ENCODE results near the gene COG5.

The COG5 gene

DNA sequence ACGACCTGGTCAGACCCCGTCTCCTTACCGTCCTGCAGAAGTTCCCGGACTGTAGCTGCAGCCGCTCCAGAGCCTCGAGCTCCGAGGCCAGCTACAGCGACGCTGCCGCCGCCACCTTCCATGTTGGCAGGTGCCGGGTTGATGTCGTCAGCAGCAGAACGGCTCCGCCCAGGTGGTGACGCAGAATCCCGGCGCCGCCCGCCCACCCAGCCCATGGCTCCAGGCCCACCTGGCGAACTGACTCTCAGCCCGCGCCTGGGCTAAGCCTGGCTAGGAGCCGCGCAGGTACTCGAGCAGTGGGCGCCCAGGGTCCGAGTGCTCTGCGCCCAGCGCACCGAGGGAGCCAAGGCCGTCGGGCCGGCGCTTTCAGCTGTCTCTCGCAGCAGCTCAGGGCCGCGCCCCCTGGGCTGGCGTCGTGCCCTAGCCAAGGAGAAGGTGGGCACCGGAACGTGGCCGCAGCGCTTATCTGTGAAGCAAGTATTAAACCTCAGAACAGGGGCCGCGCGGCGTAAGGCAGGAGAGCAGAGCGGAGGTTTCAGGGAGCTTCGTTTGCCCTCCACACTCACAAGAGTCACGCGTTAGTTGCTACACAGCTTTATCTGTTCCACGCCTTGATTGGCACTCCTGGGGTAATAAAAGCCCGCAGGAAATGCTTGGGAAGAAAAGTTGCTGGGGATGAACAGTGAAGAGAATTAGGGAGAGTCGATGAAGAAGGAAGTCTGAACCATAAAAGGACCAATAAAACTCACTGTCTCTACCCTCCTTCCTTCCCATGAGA is at the start of gene COG5, which contains the start of gene DUS4L:
COG5 (minus strand) TSS at position 146 of the 778 bp plus-strand sequence; CDS start at position 122, 24 bp downstream.
DUS4L (plus strand) TSS at position 197 of the 778 bp plus-strand sequence. CDS start 3,100 bp downstream, outside the sequence.
- peak; percentile 72 for DNase-seq (ENCODE audit: low read depth, low spot score)

DNA sequence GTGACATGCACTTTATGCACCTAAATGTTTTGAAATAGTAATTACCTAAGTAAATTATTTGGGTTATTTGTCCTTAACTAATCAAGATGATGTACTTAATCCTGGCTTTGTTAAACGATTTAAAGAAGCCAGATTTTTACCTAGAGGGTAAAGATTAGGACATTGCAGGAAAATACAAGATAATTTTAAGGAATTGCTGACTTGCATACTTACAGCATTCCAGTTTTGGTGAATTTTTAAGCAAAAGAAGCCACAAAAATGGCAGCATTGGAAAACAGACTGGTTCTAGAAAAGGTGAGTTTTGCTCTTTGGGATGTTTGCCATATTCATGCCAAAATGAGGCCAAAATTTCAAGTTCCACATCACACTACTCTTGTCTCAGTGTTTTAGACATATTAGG is 49.7 kb upstream of the COG5 start:
- DNase-seq (ENCODE audit: low read depth, low spot score): no peak

DNA sequence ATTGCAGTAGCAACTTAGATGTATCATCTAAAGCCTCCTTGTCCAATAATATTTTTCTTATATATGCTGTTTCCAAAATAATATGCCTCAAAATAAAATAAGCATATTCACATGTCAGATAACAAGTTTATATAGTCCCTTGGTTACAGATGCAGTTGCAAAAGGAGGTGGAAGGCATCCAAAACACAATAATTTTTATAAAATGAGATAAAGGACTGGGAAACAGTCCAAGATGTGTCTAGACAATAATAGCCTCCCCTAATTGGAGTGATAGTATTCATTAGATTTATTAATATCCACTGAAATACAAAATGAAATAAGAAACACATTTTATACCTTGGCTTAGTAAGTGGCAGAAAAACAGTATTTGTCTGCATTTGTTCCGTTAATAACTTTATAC is 46.6 kb upstream of the COG5 start:
- DNase-seq (ENCODE audit: low read depth, low spot score): no peak

DNA sequence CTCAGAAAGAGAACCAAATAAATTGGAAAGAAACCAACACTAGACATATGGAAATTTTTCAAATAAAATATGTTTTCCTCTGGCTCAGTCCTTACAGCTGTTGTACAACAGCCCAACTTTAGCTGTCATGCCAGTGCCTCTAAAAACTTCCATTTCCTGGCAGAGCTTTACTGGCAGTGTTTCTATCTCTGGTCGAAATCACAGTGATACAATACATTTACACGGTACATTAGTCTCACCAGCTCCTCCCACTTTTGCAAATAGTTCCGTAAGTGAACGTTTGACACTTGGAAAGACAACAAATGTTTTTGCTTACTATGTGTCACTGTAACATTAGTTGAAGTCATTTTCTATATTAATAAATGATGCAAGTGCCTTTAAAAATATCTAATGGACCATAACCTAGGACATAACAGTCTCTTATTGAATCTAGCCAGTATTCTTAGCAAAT is 46.1 kb upstream of the COG5 start:
- DNase-seq (ENCODE audit: low read depth, low spot score): no peak

DNA sequence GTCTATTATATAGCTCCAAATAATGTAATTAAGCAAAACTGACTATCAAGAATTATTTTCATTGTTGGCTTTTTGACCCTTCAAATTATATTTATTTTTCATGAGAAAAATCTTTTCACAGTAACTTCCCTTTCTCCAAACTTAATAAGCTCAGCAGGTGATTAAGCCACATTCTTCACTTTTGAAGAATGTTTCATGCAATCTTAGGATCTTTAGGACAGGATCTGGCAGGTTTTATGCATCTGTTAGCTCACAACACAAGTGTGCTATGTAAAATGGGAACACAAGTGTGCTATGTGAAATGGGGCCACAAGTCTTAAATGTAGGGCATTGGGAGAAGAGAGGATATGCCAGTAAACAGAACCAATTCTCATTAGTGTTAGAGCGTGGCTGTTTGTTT is 42.6 kb upstream of the COG5 start:
- no peak for DNase-seq (ENCODE audit: low read depth, low spot score)

DNA sequence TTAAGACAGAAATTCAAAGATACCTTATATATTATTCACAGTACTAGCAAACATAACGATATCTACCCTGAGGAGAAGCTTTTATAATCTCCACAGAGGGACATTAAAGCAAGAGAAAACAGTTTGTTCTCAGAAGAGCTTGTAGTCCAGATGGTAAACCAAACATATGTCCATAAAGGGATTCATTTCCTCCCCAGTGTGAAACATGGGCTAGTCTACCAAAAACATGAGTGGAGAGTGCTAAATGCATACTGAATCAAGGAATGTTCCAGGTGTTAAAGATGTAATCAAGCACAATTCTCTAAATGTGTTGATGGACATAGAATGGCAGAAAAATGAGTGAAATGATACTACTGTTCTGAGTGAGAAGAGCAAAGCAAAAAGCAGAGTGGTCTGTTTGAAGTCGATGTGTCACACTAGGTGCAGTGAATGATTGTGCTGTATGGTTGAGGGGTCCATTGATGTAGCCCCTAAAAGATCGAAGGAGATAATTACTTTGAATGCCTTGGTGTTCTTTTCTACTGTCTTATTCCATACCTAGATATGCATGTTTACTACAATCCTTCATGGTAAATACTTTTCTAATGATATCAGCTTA is 41.6 kb upstream of the COG5 start:
- DNase-seq (ENCODE audit: low read depth, low spot score): no peak

DNA sequence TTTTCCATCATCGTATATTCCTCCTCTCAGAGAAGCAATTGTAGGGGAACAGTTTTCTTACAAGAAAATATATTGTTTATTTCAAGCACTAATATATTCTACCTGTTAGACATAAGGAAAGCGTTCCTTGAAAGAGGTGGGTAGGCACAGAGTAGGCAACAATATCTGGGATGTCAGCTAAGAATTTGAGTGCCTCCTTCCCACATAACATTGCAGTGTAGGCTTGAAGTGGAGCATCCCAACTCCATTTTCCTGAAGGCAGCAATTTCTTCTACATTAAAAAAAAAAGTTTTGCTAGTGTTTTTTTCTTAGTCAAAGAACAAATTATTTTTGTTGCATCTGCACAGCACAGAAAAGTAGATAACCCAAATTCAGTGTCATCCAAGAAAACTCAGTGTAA is 37.1 kb upstream of the COG5 start:
- no peak for DNase-seq (ENCODE audit: low read depth, low spot score)

DNA sequence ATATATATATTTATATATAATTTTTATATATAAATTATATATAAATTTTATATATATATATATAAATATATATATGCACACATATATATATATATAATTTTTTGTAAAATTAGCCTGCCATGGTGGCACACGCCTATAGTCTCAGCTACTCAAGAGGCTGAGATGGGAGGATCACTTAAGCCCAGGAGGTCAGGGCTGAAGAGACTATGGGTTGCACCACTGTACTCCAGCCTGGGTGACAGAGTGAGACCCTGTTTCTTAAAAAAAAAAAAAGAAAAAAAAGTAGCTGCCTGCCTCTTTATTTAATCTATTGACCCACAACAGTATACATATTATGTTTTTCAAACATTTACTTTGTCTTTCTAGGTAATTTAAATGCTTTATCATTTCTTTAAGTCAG is 35.5 kb upstream of the COG5 start:
- no peak for DNase-seq (ENCODE audit: low read depth, low spot score)

DNA sequence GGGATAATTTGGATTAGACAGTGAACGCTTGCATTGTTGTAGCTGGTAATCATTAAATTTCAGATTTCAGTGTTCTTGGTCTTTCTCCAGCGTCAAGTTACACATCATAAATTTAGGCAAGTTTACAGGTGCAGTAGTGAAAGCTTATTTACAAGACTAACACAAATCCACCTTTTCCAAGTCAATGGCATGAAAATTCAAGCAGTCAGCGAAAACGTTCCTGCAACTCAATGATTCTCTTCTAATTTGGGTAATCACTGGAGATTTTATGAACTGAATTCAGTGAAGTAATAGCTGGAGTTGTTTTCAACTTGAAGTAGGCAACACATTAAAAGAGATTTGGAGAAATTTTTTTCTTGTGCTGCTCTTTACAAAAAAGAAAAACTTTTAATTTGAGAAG is 34.2 kb upstream of the COG5 start:
- DNase-seq (ENCODE audit: low read depth, low spot score): no peak

DNA sequence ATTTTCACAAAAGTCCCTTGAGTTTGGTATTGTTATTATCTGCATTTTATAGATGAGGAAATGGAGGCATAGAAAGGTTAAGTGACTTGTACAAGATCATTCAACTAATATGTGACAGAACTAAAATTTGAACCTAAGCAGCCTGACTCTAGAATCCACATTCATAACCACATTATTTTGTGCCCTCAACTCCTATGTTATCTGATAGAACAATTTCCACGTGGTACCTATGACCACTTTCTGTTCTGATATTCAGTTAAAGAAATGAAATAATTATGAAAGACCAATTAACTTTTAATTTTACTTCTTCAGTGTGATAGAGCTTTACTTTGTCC is 33.8 kb upstream of the COG5 start:
- DNase-seq (ENCODE audit: low read depth, low spot score): no peak

DNA sequence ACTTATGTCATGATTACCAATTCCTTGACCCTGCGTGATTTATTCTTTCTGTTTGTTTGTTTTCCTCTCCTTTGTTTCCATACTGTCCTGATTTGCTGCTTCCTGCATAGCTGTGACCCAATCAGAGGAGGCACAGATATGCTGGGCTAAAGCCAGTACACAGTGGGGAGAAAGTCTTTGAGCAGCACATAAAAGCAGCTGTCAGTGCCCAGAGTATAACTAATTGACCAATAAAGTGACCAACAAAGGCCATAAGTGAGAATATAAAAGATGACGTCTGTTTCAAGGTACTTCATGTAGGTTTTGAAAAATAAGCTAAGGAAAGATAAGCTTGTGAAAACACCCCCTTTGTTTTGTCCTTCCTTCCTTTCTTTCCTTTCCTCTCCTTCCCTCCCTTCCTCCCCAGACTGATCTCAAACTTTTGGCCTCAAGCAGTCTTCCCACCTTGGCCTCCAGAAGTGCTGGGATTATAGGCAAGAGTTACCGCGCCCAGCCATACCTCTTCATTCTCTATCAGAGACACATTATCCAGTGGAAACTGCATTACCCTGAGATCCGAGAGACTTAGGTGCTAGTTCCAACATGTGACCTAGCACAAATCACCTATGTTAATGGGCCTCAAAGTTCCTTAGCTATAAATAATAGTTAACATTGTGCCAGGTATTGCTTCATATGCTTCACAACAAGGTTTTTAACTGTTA is 33.3 kb upstream of the COG5 start:
- DNase-seq (ENCODE audit: low read depth, low spot score): no peak

DNA sequence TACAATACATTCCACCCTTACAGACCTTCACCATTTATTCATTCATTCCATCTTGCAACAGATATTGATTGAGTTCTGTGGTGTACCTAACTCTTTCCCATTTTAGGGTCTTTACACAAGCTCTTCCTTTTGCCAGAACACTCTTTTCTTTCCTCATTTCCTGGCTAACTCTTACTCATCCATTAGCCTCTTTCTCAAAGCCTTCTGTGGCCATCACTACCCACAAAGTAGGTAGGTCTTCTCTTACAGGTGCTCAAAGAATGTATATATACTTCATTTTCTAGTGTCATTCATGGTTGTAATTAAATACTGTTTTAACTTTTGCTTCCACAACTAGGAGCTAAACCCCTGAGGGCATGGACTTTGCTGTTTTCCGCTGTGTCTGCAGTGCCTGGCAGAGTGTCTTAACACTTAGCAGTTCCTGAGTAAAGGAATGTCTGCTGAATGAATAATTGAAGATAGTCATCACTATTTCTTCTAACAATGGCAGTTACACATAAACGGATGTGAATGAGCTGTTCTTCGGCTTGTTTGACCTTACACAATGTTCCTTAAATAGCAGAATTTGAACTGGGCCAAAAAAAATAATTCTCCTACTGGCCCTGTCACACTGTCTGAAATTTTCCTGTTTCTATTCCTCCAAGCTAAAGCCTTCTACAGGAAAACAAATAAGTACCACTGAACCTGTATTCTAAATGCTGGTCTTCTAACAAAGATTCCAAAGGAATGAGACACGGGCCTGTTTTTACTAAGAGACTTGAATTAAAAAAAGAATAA is 31.4 kb upstream of the COG5 start:
- no peak for DNase-seq (ENCODE audit: low read depth, low spot score)

DNA sequence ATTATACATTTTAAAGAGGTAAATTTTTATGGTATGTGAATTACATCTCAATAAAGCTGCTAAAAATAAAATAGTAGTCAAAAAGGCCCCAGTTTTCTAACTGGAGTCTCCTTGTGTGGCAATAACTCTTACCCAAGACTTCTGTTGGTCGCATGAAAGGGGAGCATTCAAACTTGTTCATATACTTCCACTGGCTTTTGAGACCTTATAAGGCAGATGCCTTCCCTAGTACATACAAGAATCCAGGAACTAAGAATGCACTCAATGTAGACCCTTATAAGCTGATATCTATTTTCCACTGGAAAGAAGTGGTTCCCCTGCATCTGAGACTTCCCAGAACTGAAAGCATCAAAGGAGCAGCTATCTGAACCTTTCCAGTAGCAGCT is 29.3 kb upstream of the COG5 start:
- DNase-seq (ENCODE audit: low read depth, low spot score): no peak

DNA sequence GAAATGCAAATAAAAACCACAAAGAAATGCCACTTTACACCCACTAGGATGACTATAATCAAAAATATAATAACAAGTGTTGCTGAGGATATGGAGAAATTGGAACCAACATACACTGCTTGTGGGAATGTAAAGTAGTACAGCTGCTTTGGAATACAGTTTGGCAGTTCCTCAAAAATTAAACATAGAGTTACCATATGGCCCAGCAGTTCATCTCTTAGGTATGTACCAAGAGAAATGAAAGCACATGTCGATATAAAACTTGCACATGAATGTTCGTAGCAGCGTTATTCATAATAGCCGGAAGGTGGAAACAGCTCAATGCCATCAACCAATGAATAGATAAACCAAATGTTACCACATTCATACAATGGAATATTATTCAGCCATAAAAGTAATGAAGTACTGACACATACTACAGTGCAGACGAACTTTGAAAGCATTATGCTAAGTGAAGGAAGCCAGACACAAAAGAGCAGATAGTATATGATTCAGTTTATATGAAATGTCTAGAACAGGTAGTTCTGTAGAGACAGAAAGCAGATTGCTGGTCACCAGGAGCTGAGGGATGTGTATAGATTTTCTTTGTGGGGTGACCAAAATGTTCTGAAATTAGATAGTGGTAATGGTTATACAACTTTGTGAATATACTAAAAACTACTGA is 28.8 kb upstream of the COG5 start:
- no peak for DNase-seq (ENCODE audit: low read depth, low spot score)

DNA sequence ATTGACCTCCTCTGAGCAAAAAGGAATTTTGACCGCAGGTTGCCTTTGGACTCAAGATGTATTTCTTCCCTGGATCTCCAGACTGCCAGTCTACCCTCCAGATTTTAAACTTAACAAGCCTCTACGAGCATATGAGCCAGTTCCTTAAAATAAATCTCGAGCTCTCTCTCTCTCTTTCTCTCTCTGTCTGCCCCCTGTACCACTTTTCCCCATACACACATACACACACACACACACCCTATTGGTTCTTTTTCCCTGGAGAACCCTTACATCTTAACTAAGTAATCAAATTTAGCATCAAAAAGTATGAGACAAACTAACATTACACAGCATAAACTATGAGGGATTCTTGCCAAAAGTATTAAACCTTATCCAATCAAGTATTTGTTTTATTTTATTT is 27.7 kb upstream of the COG5 start:
- DNase-seq (ENCODE audit: low read depth, low spot score): no peak

DNA sequence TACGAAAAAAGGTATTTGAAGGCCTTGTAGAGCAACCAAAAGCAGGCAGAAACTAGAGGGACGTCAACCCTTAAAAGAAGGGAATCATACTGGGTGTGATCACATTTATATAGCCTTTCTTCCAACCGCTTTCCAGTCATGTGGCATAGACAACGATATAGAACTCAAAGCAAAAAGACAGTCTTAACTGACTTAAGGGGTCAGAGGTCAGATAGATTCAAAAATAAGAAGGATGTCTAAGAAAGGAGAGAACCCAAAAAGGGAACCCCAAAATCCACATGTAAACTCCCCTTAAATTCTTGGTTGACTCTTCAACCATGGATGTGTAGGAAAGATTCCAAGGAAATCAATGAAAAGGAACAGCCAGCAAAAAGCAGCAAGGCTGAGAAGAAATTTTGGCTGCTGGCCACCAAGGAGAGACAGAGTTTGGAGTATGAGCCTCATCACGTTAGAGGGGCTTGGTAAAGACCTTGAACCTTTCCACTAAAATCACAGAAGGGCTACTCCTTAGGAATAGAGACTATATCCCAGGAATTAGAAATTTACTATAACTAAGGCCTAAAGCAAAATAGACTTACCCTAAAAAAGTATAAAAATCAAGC is 24.9 kb upstream of the COG5 start:
- no peak for DNase-seq (ENCODE audit: low read depth, low spot score)

DNA sequence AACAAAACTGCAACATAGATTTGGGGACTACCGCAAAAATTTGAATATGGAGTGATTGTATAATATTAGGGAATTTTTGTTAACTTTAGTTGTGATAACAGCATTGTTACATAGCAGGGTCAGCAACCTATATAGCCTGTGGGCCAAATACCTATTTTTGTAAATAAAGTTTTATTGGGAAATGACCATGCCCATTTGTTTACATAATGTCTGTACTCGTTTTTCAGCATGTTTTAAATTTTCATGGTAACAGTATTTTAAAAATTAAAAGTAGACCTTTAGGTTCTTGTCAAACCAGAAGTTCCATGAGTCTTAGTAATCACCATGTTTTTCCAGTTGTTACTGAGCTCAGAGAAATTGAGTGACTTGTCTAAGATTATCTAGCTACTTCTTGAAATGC is 21.0 kb upstream of the COG5 start:
- DNase-seq (ENCODE audit: low read depth, low spot score): no peak

DNA sequence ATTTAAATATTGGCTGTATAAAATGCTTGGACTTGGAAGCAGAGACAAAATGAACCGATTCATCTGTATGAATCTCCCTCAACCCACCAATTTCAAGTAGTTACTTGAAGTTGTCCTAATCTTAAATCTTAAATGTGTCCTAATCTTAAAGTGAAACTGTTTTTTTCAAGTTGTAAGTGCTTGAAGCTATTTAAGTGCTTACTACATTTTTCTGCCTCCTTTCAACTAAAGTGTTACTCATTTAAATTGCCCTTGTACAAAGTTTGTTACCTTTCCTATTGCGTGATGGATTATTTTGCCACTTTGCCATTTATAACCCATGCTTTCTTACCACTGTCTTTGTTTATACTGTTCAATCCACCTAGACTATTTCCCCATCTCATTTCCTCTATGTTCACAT is 19.2 kb upstream of the COG5 start:
- no peak for DNase-seq (ENCODE audit: low read depth, low spot score)

DNA sequence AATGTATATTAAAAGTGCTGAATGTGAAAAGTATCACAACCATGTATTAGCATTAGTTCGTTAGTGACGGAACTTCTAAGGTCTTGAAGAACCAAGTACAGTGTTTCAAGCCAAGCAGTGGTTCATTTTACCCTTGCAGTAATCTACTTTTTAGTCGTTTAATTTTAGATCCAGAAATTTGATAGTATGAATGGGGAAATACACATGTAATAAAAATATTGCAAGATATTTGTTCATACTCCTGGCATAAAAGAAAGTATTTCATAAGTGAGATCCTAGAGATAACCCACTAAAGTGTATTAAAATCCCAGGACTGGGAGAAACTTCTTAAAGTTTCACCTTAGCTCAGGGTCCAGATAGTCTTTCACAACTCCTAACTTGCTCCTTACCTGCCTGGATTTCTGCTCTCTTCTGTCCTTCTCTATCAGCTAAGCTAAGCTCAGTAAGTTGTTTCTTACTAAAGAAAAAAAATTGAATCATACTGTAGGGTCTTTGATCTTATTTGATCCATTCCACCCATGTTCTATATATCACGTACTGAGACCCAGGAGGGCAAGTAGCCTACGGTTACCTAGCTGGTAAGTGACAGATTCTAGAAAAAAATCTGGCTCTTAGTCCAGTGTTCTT is 17.8 kb upstream of the COG5 start:
- DNase-seq (ENCODE audit: low read depth, low spot score): no peak

DNA sequence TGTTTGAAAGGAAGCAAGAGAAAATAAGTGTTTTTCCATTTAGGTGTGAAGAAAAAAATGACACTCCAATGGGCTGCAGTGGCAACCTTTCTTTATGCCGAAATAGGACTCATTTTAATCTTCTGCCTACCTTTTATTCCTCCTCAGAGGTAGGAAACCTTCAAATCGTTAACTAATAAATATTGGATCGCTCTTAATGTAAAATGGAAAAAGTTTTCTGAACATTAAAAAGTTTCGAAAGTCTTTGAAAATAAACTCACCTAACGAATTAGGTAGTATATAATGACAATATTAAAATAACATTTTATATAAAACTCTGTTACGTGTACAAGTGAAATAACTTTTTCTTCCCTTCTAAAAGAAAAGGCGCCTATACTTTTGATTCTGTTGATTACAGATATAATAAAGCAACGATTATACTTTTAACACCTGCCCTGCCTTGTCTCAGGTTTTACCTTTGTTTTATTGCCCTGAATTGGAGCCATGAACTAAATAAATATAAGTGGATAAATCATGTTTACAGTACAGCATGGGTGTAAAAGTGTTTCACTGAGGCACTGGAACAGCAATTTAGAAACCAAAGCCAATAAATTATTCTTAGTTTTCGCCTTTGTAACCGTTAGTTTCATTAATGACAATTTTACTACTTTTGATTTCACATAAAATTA is 17.1 kb upstream of the COG5 start:
- DNase-seq (ENCODE audit: low read depth, low spot score): no peak
